GM12865 (cell line): ENCODE results near the gene NRDE2.

Source experiments
- DNase-seq: peaks from one replicate; pipeline ENCODE4 v3.0.0; 2010; ENCODE audit warnings: low read depth
- H3K4me3 ChIP-seq: 2 replicates; pipeline ENCODE4 v1.5.1; 2011; ENCODE audit warnings: mild to moderate bottlenecking, low read depth, low read length, control low read depth
- CTCF ChIP-seq: IDR thresholded peaks from 2 replicates; pipeline ENCODE4 v1.5.1; 2011; ENCODE audit warnings: low read length, control low read depth, low read depth, inconsistent platforms; ENCODE audit not compliant: insufficient read depth; ENCODE audit errors: missing control alignments

NRDE2 gene

GRCh38 chr14:90331497-90332270, at the start of gene NRDE2:
Gene NRDE2, minus strand, starts transcription at chr14:90331941. Its CDS starts 37 bp downstream, at chr14:90331904.
- TF ChIP-seq CTCF, result no peak
- peak within 1 kb of the TSS; percentile 91 for H3K4me3 ChIP-seq
- peak; percentile 98 for DNase-seq

GRCh38 chr14:90381011-90381786, 49.5 kb upstream of the NRDE2 start:
- no peak overlapping the region for H3K4me3 ChIP-seq
- no peak for TF ChIP-seq CTCF
- no peak for DNase-seq

GRCh38 chr14:90379106-90379505, 47.4 kb upstream of the NRDE2 start:
- TF ChIP-seq CTCF, result no peak
- H3K4me3 ChIP-seq, result no peak overlapping the region
- no peak for DNase-seq

GRCh38 chr14:90378249-90378648, 46.5 kb upstream of the NRDE2 start:
- TF ChIP-seq CTCF, result no peak
- H3K4me3 ChIP-seq, result no peak overlapping the region
- no peak for DNase-seq

GRCh38 chr14:90375934-90376333, 44.2 kb upstream of the NRDE2 start:
- no peak overlapping the region for H3K4me3 ChIP-seq
- DNase-seq, result no peak
- TF ChIP-seq CTCF, result no peak

- TF ChIP-seq CTCF, result no peak
- no peak overlapping the region for H3K4me3 ChIP-seq
- no peak for DNase-seq
Measured at GRCh38 chr14:90374813-90375212, 43.1 kb upstream of the NRDE2 start.
